Lung microvascular endothelial cell (primary cell): ENCODE data around the gene IRF2BPL. TPM values are rescaled to one million over a fixed set of nuclear protein-coding genes. Genes with fewer than 3 reads are reported as not detected.

ENCODE experiments used
- DNase-seq, 2 donors: peaks; one replicate each; pipeline versions ENCODE4 v3.0.0 to v3.0.0-alpha.2; 2010; ENCODE audit warnings: low read depth in 2 of 2
- total RNA-seq: library from RNA; depleted of rRNA; stranded (reverse); fragments of >200 nt; gene quantifications from 2 replicates; pipeline ENCODE4 v1.2.1, GENCODE V29; 2014

IRF2BPL gene
- total RNA-seq, 1 donor from 2014 or later, result 10.1 TPM

DNA sequence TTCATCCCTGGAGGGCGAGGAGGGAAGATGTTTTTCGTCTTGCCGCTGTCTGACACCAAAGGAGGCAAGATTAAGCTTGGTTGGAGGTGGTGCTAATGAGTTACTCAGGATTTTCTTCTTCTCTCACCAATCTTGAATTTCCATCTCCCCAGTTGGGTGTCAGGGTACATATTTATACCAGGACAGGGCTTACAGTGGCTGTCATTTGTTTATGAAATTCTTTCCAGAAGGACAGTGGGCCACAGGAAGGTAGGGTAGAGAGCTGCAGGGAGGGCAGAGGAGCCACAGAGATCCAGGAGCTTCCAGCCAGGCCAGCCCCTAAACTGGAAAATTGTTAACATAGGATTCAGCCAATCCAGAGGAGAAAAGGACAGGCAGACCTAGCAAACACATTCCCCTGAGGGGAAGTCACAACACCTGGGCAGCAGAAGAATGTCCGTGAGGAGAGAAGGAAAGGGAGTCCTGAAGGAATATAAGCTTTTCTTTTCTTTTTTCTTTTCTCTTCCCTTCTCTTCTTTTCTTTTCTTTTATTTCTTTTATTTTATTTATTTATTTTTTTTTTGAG lies 40.5 kb downstream of the IRF2BPL start:
- no peak for DNase-seq

DNA sequence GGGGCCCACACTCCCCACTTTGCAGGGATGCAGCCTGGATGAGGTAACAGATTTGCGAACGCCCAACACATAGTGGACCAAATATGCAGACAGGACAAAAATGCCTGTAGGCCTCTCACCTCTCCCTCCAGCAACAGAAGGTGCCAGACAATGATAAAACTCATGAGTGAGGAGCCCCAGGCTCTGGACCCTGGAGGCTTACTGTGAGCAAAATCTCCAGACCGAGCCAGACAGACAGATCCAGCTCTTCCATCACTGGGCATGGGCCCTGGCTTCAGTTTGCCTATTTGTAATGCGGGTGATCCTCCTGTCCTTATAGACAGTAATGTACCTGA lies 42.3 kb downstream of the IRF2BPL start:
- DNase-seq, result no peak

DNA sequence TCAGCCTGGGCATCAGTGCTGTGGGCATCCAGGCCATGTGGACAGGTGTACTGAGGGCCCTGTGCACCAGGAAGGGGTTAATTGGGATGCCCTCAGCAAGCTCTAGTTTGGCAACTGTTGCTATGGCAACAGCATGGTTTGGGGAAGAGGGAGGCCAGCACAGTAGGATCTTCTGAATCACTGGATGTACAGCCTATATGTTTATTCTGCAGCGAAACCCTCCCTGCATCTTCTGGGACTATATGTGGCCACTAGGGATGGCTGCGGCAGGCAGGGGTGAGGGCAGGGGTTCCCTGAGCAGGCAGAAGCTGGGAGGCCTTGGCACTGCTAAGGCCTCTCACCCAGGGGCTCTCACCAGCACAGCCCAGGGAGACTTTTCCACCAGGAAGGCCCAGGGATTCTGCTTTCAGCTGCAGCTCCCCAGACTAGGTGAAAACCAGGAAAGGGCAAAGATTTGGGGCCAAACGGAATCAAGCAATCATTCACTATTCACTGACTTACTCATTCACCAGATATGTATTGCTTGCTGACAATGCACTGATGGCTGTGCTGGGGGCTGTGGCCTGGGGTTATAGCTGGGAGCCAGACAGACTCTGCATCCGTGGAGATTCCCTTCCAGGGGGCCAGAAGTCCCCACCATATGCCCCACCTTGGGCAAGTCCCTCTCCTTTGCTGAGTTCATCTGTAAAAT lies 42.8 kb downstream of the IRF2BPL start:
- no peak for DNase-seq

DNA sequence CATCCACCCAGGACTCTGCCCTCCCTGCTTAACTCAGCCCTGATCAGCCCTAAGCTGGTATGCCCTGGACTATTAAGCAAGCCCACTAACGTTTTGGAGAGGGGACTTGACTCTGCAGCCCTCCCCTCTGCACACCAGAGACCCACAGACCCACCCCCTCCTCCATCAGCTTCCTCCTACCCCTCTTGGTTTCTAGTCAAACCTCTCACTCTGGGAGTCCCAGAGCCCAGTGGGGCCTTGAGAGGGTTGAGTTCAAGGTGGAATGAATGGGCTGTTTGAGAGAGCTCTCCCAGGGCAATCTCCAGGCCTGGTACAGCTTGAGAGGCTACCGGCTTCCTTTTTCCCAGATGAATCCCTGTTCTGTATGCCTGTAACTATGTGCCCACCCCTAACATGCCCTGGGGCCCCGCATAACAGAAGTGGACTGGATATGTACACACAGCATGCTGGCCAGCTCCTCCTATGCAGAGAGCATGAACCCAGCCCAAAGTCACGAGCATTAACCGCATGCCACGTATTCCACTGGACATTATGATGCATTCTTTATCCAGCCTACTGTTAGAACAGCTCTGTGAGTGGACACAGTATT lies 43.6 kb downstream of the IRF2BPL start:
- DNase-seq, result no peak

DNA sequence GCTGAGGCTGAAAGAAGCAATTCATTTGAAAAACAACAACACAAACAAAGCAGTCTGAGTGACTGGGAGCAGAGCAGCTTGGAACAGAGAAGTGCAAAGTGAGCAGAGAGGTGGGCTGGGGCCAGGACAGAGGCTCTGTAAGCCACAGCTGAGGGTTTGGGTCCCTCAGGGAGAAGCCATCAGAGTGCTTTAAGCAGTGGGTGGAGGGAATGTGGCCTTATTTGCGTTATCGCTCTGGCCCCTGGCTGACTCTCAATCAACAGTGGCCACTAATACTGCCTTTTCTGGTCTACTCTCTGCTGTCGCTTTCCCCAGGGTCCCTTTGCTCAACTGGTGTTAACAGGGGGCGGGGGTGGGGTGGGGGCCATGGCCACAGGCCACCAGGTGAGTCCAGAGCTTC lies 44.2 kb downstream of the IRF2BPL start:
- DNase-seq, result no peak

DNA sequence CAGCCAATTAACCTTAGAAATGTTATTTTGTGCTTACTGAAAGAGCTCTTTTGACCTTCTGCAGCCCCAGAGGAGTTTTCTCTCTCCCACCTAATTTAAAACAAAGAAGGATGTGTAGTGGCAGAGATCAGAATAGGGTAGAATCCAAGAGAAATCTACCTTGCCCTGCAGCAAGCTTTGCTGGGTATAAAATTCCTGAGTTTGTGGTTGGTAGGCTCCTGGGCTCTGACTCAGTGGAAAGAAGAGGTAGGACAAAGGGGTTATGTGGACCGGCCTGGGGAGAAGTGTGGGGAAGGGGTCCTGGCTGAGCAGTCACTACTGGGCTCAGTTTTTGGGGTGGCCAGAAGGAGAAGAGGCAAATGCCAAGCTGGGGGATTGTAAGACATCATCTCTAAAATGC lies 46.8 kb downstream of the IRF2BPL start:
- DNase-seq, result no peak

DNA sequence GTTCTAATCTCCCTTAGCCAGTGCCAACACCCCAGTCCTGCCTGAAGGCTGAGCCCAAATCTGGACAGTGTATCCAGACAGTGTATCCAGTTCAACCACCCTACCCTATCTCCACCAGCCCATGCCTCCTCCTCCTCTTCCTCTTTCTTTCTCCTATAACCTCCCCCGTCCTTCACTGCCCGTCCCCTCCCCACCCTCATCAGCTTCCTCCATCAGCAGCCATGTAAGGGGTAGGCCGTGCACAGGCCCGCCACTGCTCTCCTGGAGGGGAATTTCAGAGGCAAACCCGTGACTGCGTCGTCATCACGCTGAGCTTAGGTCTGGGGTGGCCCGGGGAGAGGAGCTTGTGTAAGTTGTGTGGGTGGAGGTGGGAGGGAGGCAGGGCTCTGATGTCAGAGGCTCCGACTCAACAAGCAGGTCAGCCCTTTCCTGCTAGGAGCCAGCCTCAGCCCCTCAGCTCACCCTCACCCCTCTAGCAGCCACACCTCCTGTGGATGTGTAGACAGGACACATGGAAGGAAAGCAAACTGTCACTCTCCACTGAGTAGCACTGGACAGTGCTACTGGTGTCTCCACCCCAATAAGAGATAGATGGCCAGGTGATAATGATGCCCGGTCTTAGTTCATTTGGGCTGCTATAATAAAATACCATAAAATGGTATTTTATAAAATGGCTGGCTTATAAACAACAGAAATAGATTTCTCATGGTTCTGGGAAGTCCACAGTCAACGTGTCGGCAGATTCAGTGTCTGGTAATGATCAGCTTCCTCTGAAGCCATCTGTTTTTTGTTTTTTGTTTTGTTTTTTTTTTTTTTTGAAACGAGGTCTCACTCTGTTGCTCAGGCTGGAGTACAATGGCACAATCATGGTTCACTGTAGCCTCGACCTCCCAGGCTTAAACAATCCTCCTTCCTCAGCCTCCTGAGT lies 50.5 kb downstream of the IRF2BPL start:
- no peak for DNase-seq

DNA sequence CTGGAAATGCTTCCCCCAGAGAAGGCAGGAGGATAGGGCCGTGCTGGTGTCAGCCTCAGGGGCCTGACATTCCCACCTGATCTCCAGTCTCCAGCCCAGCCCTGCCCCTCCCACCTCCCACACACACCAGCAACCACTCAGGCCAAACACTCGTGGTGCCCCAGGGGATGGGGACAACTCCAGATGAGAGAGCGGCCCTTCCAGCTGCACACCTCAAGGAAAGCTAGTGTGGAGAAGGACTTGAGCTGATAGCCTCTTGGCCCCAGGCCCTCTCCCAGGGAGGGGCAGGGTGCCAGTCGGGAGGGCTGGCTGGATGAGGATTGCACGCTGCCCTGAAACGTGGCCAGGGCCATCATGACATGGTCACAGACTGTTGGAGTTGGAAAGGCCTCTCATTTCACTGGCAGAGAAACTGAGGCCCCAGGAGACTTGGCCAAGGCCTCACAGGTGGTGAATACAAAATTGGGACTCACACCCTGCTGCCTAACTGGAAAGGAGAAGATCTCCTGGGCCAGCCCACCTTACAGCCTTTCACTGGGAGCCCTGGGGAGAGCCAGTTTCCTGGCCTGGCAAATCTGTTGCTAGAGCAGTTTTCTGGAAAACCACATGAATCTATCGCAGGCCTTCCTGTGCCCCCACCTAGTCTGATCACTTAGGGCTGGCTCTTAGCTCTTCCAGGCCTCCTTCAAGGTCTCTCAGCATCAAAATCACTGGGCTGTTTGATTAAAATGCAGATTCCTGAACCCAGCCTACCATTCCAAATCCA lies 52.1 kb downstream of the IRF2BPL start:
- DNase-seq, result no peak

DNA sequence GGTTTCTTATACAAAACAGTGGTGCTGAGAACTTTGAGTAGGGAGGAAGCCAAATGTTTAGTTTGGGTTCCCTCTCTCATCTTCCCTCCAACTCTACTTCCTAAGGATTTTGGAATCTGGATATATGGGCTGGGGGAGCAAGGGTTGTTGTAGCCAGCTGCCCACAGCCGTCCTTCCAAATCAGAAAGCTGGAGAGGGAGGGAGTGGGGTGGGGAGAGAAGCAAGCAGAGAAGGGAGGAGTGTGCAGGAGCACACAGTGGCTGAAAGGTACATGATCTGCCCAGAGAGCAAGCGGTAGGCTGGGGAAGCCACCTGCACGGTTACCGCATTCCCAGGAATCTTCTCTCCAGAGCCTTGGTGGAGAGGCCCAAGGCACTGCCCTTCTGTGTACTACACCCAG lies 52.7 kb downstream of the IRF2BPL start:
- DNase-seq, result no peak

DNA sequence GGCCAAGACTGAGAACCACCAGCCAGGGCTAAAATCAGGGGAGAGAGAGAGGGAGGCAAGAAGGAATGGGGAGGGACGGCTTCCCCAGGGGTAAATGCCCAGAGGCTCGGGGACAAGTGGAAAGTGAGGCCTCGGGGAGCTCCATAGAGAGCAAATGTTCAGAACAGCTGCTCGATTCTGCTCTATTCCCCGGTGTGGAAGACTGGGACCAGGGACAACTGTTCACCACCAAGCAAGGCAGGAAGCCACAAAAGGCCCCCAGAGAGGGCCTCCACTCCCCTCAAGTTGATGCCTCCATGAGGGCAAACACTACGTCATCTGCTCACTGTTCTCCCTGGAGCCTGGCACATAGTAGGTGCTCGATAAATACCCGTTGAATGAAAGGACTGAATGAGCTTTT lies 53.5 kb downstream of the IRF2BPL start:
- DNase-seq, result no peak

Other genes starting within 250 kb of the IRF2BPL start
- gene ANGEL1, start 215.8 kb downstream of the IRF2BPL start, total RNA-seq, result 4.1 and 4.4 TPM in 2 replicates
- gene LRRC74A, start 202.3 kb downstream of the IRF2BPL start, total RNA-seq, result not detected in 2 replicates
- gene CIPC, start 69.5 kb upstream of the IRF2BPL start, total RNA-seq, result 7.0 and 9.5 TPM in 2 replicates
- gene ZDHHC22, start 113.1 kb upstream of the IRF2BPL start, total RNA-seq, result under 0.01 TPM in 1 of 2 replicates, not detected in the other
- gene TMEM63C, start 153.1 kb upstream of the IRF2BPL start, total RNA-seq, result 0.44 and 0.79 TPM in 2 replicates
- not detected in 2 replicates for gene NGB, start 242.5 kb upstream of the IRF2BPL start, total RNA-seq